Cardiac muscle cell (in vitro differentiated cells and primary cell): ENCODE data around the gene RIMBP2. TPM values are rescaled to one million over a fixed set of nuclear protein-coding genes. Genes with fewer than 3 reads are reported as not detected.

Experiments
- DNase-seq, 2 donors: peaks; one replicate each; pipeline versions ENCODE4 v3.0.0 to v3.0.0-alpha.2; 2010 to 2017; ENCODE audit warnings: low read depth in 1 of 2, low spot score in 1 of 2
- H3K27ac ChIP-seq: fragments of 200-600 bp; sonication (generic); 2 replicates; pipeline ENCODE4 v1.5.1; 2016
- H3K27me3 ChIP-seq: fragments of 200-600 bp; sonication (generic); 2 replicates; pipeline ENCODE4 v1.6.0; 2016; ENCODE audit warnings: control low read depth
- H3K36me3 ChIP-seq: fragments of 200-600 bp; sonication (generic); 2 replicates; pipeline ENCODE4 v1.5.1; 2016; ENCODE audit warnings: control low read depth
- H3K4me1 ChIP-seq: fragments of 200-600 bp; sonication (generic); 2 replicates; pipeline ENCODE4 v1.8.1; 2017; ENCODE audit warnings: low read depth, mild to moderate bottlenecking, mixed run types
- H3K4me3 ChIP-seq: fragments of 200-600 bp; sonication (generic); 2 replicates; pipeline ENCODE4 v1.5.1; 2016; ENCODE audit warnings: mild to moderate bottlenecking
- H3K9me3 ChIP-seq: fragments of 200-600 bp; sonication (generic); 2 replicates; pipeline ENCODE4 v1.5.1; 2017; ENCODE audit warnings: low read depth, mild to moderate bottlenecking, control low read depth
- CTCF ChIP-seq: IDR thresholded peaks from 2 replicates; pipeline ENCODE4 v1.5.1; 2012; ENCODE audit warnings: low read depth, mild to moderate bottlenecking, low read length
- polyA plus RNA-seq: library from polyadenylated mRNA; unstranded; fragments of >200 nt; fragmentation: Nextera tagmentation; extraction: Ambion mirVana; gene quantifications from 2 replicates; pipeline ENCODE4 v1.2.1, GENCODE V29; 2016
- total RNA-seq: library from RNA; depleted of rRNA; stranded (reverse); fragments of >200 nt; gene quantifications from 2 replicates; pipeline ENCODE4 v1.2.3, GENCODE V29; 2016

Gene RIMBP2
- total and polyA plus RNA-seq, 2 experiments from 2014 or later = 2.6 to 10.5 TPM

DNA sequence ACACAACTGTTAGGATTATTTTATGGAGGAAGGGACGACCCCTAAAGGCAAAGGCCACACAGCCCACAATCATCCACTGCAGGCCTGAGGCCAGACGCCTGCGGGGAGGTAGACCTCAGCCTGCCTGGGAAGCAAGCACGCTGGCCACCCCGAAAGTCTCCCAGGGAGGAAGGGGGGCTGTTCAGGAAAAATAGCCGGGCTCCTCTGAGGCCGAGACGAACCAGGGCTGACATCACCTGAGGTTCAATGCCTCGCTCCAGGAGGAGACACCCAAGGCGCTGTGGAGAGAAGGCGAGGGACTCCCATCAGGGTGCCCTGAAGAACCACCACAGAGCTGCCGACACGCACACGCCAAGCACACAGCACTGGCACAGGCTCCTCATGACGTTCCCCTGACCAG lies 251.1 kb downstream of the RIMBP2 start:
- Histone ChIP-seq H3K4me1 (no peaks in the 10 kb centered on the region), H3K4me3 (no peak overlapping the region), H3K36me3 (no peaks in the 10 kb centered on the region), H3K9me3 (no peaks in the 10 kb centered on the region), H3K27ac (no peak overlapping the region), H3K27me3 (no peaks in the 10 kb centered on the region)
- no peak for TF ChIP-seq CTCF
- no peak for DNase-seq

GRCh38 chr12:130463818-130464670 lies 252.1 kb downstream of the RIMBP2 start:
- DNase-seq = no peak
- H3K27me3 ChIP-seq = no peaks in the 10 kb centered on the region
- TF ChIP-seq CTCF = no peak
- H3K36me3 ChIP-seq = no peaks in the 10 kb centered on the region
- H3K4me1 ChIP-seq = no peaks in the 10 kb centered on the region
- no peak overlapping the region for H3K27ac ChIP-seq
- H3K9me3 ChIP-seq = no peaks in the 10 kb centered on the region
- H3K4me3 ChIP-seq = no peak overlapping the region

DNA sequence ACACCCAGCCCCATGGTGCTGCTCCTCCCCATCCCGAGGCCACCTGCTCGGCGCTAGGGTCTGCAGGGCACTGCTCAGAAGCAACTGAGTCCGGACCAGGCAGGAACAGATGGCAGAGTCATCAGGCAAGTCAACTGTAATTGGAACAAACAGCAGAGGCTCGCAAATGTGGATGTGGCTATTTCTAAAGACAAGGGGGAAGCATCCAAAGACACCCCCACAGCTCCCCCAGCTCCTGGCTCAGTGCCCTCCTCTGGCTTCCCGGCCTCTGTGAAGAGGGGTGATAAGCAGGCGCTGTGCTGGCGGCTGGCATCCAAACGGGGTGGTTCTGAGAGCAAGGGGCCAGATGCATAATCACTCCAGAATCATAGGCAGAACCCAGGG lies 252.8 kb downstream of the RIMBP2 start:
- H3K27ac ChIP-seq = no peak overlapping the region
- no peak for TF ChIP-seq CTCF
- H3K4me1 ChIP-seq = no peaks in the 10 kb centered on the region
- no peak for DNase-seq
- no peak overlapping the region for H3K4me3 ChIP-seq
- H3K36me3 ChIP-seq = no peaks in the 10 kb centered on the region
- H3K9me3 ChIP-seq = no peaks in the 10 kb centered on the region
- no peaks in the 10 kb centered on the region for H3K27me3 ChIP-seq

DNA sequence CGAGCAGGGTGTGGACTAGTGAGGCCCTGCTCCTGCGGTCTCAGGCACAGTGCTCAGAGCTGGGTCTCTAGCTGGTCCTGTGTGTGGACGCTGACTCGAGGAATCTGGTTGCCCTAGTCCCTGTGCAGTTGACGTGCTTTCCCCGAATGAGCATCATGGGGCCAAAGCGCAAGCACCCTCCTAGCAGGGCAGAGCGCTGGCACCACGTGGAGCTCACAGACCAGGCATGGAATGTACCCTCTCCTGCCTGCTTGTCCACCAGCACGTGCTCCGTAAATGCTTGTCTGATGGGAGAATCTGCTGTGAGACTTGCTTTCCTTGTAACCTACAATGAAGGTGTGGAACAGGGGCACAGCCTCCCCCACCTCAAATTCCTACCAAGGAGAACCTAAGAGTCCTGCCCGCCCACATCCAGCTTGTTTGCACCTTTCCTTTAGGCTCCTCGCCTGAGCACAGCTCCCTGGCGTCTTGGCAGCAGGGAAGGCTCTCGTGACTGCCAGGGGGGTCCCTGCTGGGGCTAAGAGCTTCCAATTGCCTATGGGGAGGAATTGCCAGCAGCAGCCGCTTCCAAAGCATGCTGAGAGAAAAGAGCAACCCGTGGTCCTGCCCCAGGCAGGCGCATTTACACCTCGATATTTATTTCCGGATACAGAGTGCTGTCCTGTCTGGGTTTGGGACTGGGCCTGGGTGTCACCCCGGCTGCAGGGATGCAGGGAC lies 253.4 kb downstream of the RIMBP2 start:
- H3K4me3 ChIP-seq = no peak overlapping the region
- DNase-seq = no peak
- H3K27me3 ChIP-seq = no peaks in the 10 kb centered on the region
- no peak overlapping the region for H3K27ac ChIP-seq
- no peaks in the 10 kb centered on the region for H3K36me3 ChIP-seq
- no peak for TF ChIP-seq CTCF
- H3K4me1 ChIP-seq = no peaks in the 10 kb centered on the region
- no peaks in the 10 kb centered on the region for H3K9me3 ChIP-seq

DNA sequence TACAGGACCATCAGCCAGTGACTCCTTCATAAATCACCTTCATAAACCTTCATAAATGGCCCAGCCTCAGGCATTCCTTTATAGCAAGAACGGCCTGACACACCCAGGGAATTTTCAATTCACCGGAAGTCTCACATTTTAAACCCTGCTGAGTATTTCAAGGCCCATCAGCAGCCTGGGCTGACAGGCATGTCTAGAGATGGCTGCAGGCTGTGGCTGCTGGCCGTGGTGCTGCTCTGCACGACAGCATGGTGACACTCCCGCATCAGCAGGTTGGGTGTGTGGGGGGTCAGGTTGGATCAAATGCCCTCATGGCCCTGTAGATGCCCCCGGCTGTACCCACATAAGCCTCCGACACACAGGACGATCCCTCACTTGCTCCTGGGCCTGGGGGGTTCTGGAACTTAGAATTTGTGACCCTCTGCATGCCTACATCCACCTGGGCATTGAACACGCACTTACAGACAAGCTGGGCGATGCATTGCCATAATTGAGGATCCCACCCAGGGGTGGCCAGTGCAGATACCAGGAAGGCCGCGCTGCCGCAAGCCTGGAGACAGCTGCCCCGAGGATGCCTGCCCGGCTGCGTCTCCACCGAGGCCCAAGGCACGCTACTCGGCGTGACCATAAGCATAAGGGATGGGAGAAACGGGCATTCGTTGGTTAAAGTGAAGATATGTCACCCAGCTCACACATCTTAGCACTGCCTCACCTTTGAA lies 254.1 kb downstream of the RIMBP2 start:
- no peaks in the 10 kb centered on the region for H3K36me3 ChIP-seq
- no peak overlapping the region for H3K4me3 ChIP-seq
- H3K27me3 ChIP-seq = no peaks in the 10 kb centered on the region
- no peak overlapping the region for H3K27ac ChIP-seq
- no peak for TF ChIP-seq CTCF
- DNase-seq = peak in 1 of 2 donors; percentile 59
- no peaks in the 10 kb centered on the region for H3K4me1 ChIP-seq
- H3K9me3 ChIP-seq = no peaks in the 10 kb centered on the region
